ENCODE results near the gene GRID1.

Gene GRID1

GRCh38 chr10:86195521-86196157 is 171.0 kb downstream of the GRID1 start:
- Histone ChIP-seq H3K27ac (ENCODE audit: extremely low read depth, low read depth, low read length) (no peak overlapping the region), H3K4me3 (ENCODE audit: low read depth, low read length) (no peak overlapping the region), H3K4me1 (ENCODE audit: control insufficient read depth, insufficient read depth, low read length) (no peaks in the 10 kb centered on the region), H3K36me3 (ENCODE audit: control insufficient read depth in 2 of 2, insufficient read depth in 1 of 2, low read length in 2 of 2) (no peaks in the 10 kb centered on the region), H3K9me3 (ENCODE audit: control insufficient read depth, insufficient read depth, low read depth, low read length) (no peaks in the 10 kb centered on the region)
- TF ChIP-seq ZNF174 (tag by site-specific recombination; IDR thresholded peaks at IDR 0.05) (no peak), SP7 (tag by site-specific recombination; IDR thresholded peaks at IDR 0.05) (no peak), ZNF560 (tag by site-specific recombination; IDR thresholded peaks at IDR 0.05; ENCODE audit: borderline replicate concordance) (no peak), ZNF596 (tag by site-specific recombination; IDR thresholded peaks at IDR 0.05) (no peak), ZNF580 (tag by site-specific recombination; IDR thresholded peaks at IDR 0.05) (no peak), ZNF121 (tag by site-specific recombination; IDR thresholded peaks at IDR 0.05) (no peak)
- TF ChIP-seq, protein P1, sequence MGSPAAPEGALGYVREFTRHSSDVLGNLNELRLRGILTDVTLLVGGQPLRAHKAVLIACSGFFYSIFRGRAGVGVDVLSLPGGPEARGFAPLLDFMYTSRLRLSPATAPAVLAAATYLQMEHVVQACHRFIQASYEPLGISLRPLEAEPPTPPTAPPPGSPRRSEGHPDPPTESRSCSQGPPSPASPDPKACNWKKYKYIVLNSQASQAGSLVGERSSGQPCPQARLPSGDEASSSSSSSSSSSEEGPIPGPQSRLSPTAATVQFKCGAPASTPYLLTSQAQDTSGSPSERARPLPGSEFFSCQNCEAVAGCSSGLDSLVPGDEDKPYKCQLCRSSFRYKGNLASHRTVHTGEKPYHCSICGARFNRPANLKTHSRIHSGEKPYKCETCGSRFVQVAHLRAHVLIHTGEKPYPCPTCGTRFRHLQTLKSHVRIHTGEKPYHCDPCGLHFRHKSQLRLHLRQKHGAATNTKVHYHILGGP (tag by site-specific recombination; IDR thresholded peaks at IDR 0.05), result no peak
- POLR2A ChIA-PET, result no interaction called here
- CTCF ChIA-PET, result no interaction called here

DNA sequence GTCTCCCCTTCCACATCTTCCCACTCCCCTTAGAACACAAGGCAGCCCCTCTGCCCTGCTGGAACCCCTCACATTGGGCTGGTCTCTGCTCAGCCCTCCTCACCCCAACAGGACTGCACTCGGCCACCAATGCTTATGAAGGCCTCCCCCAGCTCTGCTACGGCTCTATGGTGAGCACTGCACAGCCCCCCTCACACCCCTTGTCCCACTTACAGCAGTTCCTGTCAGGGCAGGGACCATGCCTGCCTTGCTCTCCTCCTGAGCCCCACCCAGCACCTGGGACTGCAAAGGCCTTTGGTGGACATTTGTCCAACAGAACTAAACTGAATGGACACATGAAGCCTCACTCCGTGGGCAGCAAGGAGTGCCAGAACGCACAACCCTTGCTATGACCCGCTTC is 171.9 kb downstream of the GRID1 start:
- ChIA-PET CTCF (no interaction called here), POLR2A (no interaction called here)
- no peak for TF ChIP-seq ZNF2 (tag by site-specific recombination; IDR thresholded peaks at IDR 0.05)
- TF ChIP-seq ZNF391 (tag by site-specific recombination; IDR thresholded peaks at IDR 0.05; ENCODE audit: borderline replicate concordance, low read depth), result no peak
- TF ChIP-seq, protein P2, sequence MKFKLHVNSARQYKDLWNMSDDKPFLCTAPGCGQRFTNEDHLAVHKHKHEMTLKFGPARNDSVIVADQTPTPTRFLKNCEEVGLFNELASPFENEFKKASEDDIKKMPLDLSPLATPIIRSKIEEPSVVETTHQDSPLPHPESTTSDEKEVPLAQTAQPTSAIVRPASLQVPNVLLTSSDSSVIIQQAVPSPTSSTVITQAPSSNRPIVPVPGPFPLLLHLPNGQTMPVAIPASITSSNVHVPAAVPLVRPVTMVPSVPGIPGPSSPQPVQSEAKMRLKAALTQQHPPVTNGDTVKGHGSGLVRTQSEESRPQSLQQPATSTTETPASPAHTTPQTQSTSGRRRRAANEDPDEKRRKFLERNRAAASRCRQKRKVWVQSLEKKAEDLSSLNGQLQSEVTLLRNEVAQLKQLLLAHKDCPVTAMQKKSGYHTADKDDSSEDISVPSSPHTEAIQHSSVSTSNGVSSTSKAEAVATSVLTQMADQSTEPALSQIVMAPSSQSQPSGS (tag by site-specific recombination; IDR thresholded peaks at IDR 0.05; ENCODE audit: low read depth), result no peak
- TF ChIP-seq ZNF623 (tag by site-specific recombination; IDR thresholded peaks at IDR 0.05), result no peak
- TF ChIP-seq, protein P3, sequence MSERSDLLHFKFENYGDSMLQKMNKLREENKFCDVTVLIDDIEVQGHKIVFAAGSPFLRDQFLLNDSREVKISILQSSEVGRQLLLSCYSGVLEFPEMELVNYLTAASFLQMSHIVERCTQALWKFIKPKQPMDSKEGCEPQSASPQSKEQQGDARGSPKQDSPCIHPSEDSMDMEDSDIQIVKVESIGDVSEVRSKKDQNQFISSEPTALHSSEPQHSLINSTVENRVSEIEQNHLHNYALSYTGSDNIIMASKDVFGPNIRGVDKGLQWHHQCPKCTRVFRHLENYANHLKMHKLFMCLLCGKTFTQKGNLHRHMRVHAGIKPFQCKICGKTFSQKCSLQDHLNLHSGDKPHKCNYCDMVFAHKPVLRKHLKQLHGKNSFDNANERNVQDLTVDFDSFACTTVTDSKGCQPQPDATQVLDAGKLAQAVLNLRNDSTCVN (tag by site-specific recombination; optimal IDR thresholded peaks at IDR 0.05), result no peak
- no peak for TF ChIP-seq ZNF561 (tag by site-specific recombination; IDR thresholded peaks at IDR 0.05; ENCODE audit: borderline replicate concordance)
- no peak for TF ChIP-seq ZNF571 (tag by site-specific recombination; IDR thresholded peaks at IDR 0.05)
- TF ChIP-seq KLF9 (tag by site-specific recombination; IDR thresholded peaks at IDR 0.05; ENCODE audit: low read depth), result no peak
- TF ChIP-seq ZNF404 (tag by site-specific recombination; IDR thresholded peaks at IDR 0.05), result no peak

GRCh38 chr10:86193841-86194240 is 172.8 kb downstream of the GRID1 start:
- Histone ChIP-seq H3K9me3 (ENCODE audit: control insufficient read depth, insufficient read depth, low read depth, low read length) (no peaks in the 10 kb centered on the region), H3K4me3 (ENCODE audit: low read depth, low read length) (no peak overlapping the region), H3K4me1 (ENCODE audit: control insufficient read depth, insufficient read depth, low read length) (no peaks in the 10 kb centered on the region), H3K36me3 (ENCODE audit: control insufficient read depth in 2 of 2, insufficient read depth in 1 of 2, low read length in 2 of 2) (no peaks in the 10 kb centered on the region), H3K27ac (ENCODE audit: extremely low read depth, low read depth, low read length) (no peak overlapping the region)
- no peak for TF ChIP-seq ZNF561 (tag by site-specific recombination; IDR thresholded peaks at IDR 0.05; ENCODE audit: borderline replicate concordance)
- no peak for TF ChIP-seq PRDM4 (tag by site-specific recombination; IDR thresholded peaks at IDR 0.05)
- no peak for TF ChIP-seq PATZ1 (tag by site-specific recombination; IDR thresholded peaks at IDR 0.05)
- TF ChIP-seq SP7 (tag by site-specific recombination; IDR thresholded peaks at IDR 0.05), result no peak
- ChIA-PET CTCF (no interaction called here), POLR2A (no interaction called here)

More for the DNA sequence above, 171.9 kb downstream of the GRID1 start:
- H3K4me3 ChIP-seq (ENCODE audit: low read depth, low read length), result no peak overlapping the region
- H3K36me3 ChIP-seq (ENCODE audit: control insufficient read depth in 2 of 2, insufficient read depth in 1 of 2, low read length in 2 of 2), result no peaks in the 10 kb centered on the region
- H3K4me1 ChIP-seq (ENCODE audit: control insufficient read depth, insufficient read depth, low read length), result no peaks in the 10 kb centered on the region
- no peaks in the 10 kb centered on the region for H3K9me3 ChIP-seq (ENCODE audit: control insufficient read depth, insufficient read depth, low read depth, low read length)
- no peak overlapping the region for H3K27ac ChIP-seq (ENCODE audit: extremely low read depth, low read depth, low read length)
